GM20000 (cell line): ENCODE data around the gene FOCAD.

Experiments used
- DNase-seq: peaks from one replicate; pipeline ENCODE4 v3.0.0; 2012; ENCODE audit warnings: low spot score
- CTCF ChIP-seq: IDR thresholded peaks from 2 replicates; pipeline ENCODE4 v1.5.1; 2012; ENCODE audit warnings: mild to moderate bottlenecking, control low read depth; ENCODE audit errors: extremely low read depth, missing control alignments

The FOCAD gene

GRCh38 chr9:21027295-21027694 lies 343.2 kb downstream of the FOCAD start:
- TF ChIP-seq CTCF, result no peak

DNA sequence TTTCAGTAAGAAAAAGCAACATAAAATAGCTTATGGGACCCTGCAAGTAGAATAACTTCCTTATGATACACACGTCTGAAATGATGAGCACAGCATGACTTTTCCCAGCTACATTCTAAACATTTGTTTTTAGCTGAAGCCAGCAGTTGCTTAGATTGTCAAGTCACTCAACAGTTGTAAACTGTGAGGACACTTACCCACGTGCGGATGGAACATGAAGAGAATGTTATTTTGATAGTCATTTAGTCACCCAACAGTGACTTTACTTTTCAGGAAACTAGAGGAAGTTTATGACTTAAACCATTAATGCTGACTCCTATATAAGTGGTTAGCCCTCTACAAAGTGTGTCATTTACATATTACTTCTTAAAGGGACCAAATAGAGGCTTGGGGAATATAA lies 344.4 kb downstream of the FOCAD start:
- no peak for TF ChIP-seq CTCF
- no peak for DNase-seq

More at GRCh38 chr9:21027295-21027694, 343.2 kb downstream of the FOCAD start:
- DNase-seq, result no peak

- no peak for DNase-seq
- no peak for TF ChIP-seq CTCF
Observed at GRCh38 chr9:21029661-21030060, 345.6 kb downstream of the FOCAD start.

DNA sequence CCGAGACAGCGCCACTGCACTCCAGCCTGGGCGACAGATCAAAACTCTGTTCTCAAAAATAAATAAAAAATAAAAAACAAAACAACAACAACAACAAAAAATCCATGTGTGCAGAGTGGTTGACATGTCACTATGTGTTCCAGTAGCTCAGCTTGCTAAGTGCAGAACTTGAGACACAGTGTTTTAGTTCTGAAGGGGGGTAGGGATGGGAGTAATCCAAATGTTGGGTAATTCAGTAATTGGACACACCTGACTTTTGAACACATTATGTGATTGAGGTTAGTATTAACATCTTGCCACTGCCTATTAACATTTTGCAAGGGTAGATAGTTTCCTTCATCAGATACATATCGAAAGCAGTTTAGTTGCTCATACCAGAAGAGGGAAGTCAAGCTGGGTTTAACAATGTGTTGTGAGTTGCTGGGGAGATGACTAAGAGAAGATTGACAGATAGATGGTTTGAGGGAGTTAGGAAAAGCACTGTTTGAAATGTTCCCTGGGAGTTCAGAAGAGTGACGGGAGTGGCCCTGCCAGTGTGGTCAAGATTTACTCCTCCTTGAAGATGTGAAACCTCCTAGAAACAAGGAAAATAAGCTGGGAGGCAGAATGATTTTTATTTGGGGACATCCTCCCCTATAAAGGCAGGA lies 346.5 kb downstream of the FOCAD start:
- DNase-seq, result peak; percentile 78
- TF ChIP-seq CTCF, result no peak

GRCh38 chr9:21031091-21031807 lies 347.2 kb downstream of the FOCAD start, which contains the start of gene HACD4:
HACD4 (minus strand) TSS chr9:21031640; CDS start chr9:21031590, 50 bp downstream.
- TF ChIP-seq CTCF, result no peak
- DNase-seq, result peak; percentile 85

DNA sequence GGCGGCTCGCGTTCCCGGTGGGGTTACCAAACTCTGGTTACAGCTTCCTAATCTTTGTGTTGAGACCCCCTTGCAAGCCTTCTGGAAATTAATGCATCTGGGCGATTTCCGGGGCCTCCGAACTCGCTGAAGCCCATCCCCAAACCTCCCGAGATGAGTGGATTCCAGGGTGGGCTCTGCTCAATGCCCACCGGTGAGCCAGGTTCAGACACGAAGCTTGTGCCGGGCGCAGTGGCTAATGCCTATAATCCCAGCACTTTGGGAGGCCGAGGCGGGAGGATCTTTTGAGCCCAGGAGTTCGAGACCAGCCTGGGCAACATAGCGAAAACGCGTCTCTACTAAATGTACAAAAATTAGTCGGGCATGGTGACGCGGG lies 347.7 kb downstream of the FOCAD start:
- TF ChIP-seq CTCF, result no peak
- no peak for DNase-seq

DNA sequence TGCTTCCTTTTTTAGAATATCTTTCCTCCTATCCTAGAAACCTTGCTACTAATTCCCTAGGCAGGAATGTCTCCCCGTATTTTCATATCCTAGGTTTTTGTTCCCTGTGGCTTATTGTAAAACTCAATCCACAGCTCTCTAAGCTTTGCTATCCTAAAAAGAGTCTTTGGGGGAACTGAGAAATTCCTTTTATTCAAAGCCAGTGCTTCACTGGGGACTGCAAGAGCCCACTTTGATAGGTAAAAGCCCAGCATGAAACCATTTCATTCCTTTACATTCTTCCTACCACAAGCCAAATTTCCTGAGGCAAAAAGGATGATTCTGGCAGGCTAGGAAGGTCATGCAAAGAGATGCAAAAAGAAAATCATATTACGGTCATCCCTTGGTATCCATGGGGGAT lies 353.2 kb downstream of the FOCAD start:
- no peak for TF ChIP-seq CTCF
- DNase-seq, result no peak
